Liver (tissue), 9 donors: ENCODE results near the gene ROBO2. TPM values are rescaled to one million over a fixed set of nuclear protein-coding genes. Genes with fewer than 3 reads are reported as not detected.

Source experiments
- DNase-seq: peaks from one replicate; pipeline ENCODE4 v3.0.0-alpha.2; 2017; ENCODE audit warnings: low spot score
- H3K27ac ChIP-seq, 2 donors: one replicate each; pipeline ENCODE4 v1.7.0; 2013; ENCODE audit warnings: inconsistent platforms in 2 of 2, low read length in 2 of 2, control low read depth in 1 of 2, low read depth in 1 of 2, mild to moderate bottlenecking in 1 of 2
- H3K27me3 ChIP-seq, 4 donors: one replicate each; pipeline versions ENCODE4 v1.6.1 to v1.7.0; 2013; ENCODE audit warnings: low read length in 3 of 4, inconsistent platforms in 1 of 4, mild to moderate bottlenecking in 1 of 4, moderate library complexity in 1 of 4; ENCODE audit not compliant: control insufficient read depth in 4 of 4, insufficient read depth in 4 of 4
- H3K36me3 ChIP-seq, 4 donors: one replicate each; pipeline versions ENCODE4 v1.6.1 to v1.7.0; 2013; ENCODE audit warnings: low read length in 3 of 4, mild to moderate bottlenecking in 3 of 4, low read depth in 1 of 4, moderate library complexity in 1 of 4; ENCODE audit not compliant: control insufficient read depth in 4 of 4, insufficient read depth in 3 of 4
- H3K4me1 ChIP-seq, 4 donors: one replicate each; pipeline versions ENCODE4 v1.6.1 to v1.7.0; 2013; ENCODE audit warnings: low read length in 3 of 4, mild to moderate bottlenecking in 3 of 4, moderate library complexity in 1 of 4; ENCODE audit not compliant: control insufficient read depth in 4 of 4, insufficient read depth in 4 of 4
- H3K4me3 ChIP-seq, 3 donors: one replicate each; pipeline versions ENCODE4 v1.6.1 to v1.7.0; 2013; ENCODE audit warnings: low read length in 3 of 3, control low read depth in 1 of 3, low read depth in 1 of 3, mild to moderate bottlenecking in 1 of 3
- H3K9ac ChIP-seq, 2 donors: one replicate each; pipeline ENCODE4 v1.7.0; 2013; ENCODE audit warnings: low read length in 2 of 2, mild to moderate bottlenecking in 2 of 2, moderate library complexity in 2 of 2, control low read depth in 1 of 2, low read depth in 1 of 2
- H3K9me3 ChIP-seq, 4 donors: one replicate each; pipeline versions ENCODE4 v1.6.1 to v1.7.0; 2013; ENCODE audit warnings: low read length in 3 of 4; ENCODE audit not compliant: control insufficient read depth in 4 of 4
- CTCF ChIP-seq: fragments of 150-350 bp; IDR thresholded peaks from 2 replicates; pipeline ENCODE4 v1.5.1; 2017; ENCODE audit warnings: improper control_type of control experiment, low read depth, low read length; ENCODE audit not compliant: missing input control
- EGR1 ChIP-seq, 2 donors: IDR thresholded peaks; 2 replicates each; pipeline ENCODE4 v1.6.1; 2016 to 2018; ENCODE audit warnings: antibody characterized with exemption in 2 of 2, low read depth in 2 of 2
- FOXA1 ChIP-seq: IDR thresholded peaks from 2 replicates; pipeline ENCODE4 v1.6.1; 2016; ENCODE audit warnings: antibody characterized with exemption
- FOXA2 ChIP-seq: IDR thresholded peaks from 2 replicates; pipeline ENCODE4 v1.6.1; 2016; ENCODE audit warnings: antibody characterized with exemption
- HNF4A ChIP-seq, 2 donors: conservative IDR thresholded peaks; 2 replicates each; pipeline ENCODE4 v1.6.1; 2016; ENCODE audit warnings: antibody characterized with exemption in 2 of 2, mild to moderate bottlenecking in 2 of 2
- HNF4G ChIP-seq: IDR thresholded peaks from 2 replicates; pipeline ENCODE4 v1.6.1; 2016; ENCODE audit warnings: antibody characterized with exemption
- NR2F2 ChIP-seq: IDR thresholded peaks from 2 replicates; pipeline ENCODE4 v1.6.1; 2016; ENCODE audit warnings: antibody characterized with exemption
- RAD21 ChIP-seq, 2 donors: IDR thresholded peaks; 2 replicates each; pipeline ENCODE4 v1.6.1; 2016; ENCODE audit warnings: antibody characterized with exemption in 2 of 2, mild to moderate bottlenecking in 2 of 2
- RXRA ChIP-seq, 2 donors: IDR thresholded peaks; 2 replicates each; pipeline ENCODE4 v1.6.1; 2017 to 2018; ENCODE audit warnings: antibody characterized with exemption in 2 of 2, mild to moderate bottlenecking in 1 of 2
- TAF1 ChIP-seq: conservative IDR thresholded peaks from 2 replicates; pipeline ENCODE4 v1.6.1; 2016; ENCODE audit warnings: antibody characterized with exemption, mild to moderate bottlenecking
- YY1 ChIP-seq: IDR thresholded peaks from 2 replicates; pipeline ENCODE4 v1.6.1; 2016; ENCODE audit warnings: antibody characterized with exemption, mild to moderate bottlenecking
- ZBTB33 ChIP-seq: IDR thresholded peaks from 2 replicates; pipeline ENCODE4 v1.6.1; 2016; ENCODE audit warnings: antibody characterized with exemption
- WGBS: extraction: QIAGEN DNeasy Blood & Tissue Kit; methylation state at CpG from one replicate; pipeline ENCODE4 v1.1.7; 2013; 5-methylcytosine and 5-hydroxymethylcytosine counted together
- polyA plus RNA-seq, 2 donors: library from polyadenylated mRNA; stranded (reverse) in 1 of 2; unstranded in 1 of 2; fragments of 200-250 nt in 1 of 2; fragments of >200 nt in 1 of 2; fragmentation: Nextera tagmentation in 1 of 2; extraction: Ambion mirVana in 1 of 2; gene quantifications; one replicate each; pipeline versions ENCODE4 v1.2.1 to v1.2.3, GENCODE V29; 2013 to 2015
- total RNA-seq, 2 donors: library from RNA; depleted of rRNA; stranded (reverse); fragments of >200 nt; gene quantifications; one replicate each; pipeline ENCODE4 v1.2.3, GENCODE V29; 2014
- TF ChIP-seq, protein P1 (sequence below): IDR thresholded peaks from 2 replicates; pipeline ENCODE4 v1.6.1; 2016; ENCODE audit warnings: antibody characterized with exemption, mild to moderate bottlenecking
- TF ChIP-seq, protein P2 (sequence below): IDR thresholded peaks from 2 replicates; pipeline ENCODE4 v1.6.1; 2016; ENCODE audit warnings: antibody characterized with exemption
- TF ChIP-seq, protein P3 (sequence below): IDR thresholded peaks from 2 replicates; pipeline ENCODE4 v1.6.1; 2016; ENCODE audit warnings: antibody characterized with exemption
- donor health status: healthy.
- donor health status: healthy.
- donor health status: healthy.
- donor health status: healthy.
- donor health status: healthy.

The ROBO2 gene
- total and polyA plus RNA-seq, 4 donors = 0.22 to 19.4 (median 1.1) TPM

- TF ChIP-seq, protein P1, sequence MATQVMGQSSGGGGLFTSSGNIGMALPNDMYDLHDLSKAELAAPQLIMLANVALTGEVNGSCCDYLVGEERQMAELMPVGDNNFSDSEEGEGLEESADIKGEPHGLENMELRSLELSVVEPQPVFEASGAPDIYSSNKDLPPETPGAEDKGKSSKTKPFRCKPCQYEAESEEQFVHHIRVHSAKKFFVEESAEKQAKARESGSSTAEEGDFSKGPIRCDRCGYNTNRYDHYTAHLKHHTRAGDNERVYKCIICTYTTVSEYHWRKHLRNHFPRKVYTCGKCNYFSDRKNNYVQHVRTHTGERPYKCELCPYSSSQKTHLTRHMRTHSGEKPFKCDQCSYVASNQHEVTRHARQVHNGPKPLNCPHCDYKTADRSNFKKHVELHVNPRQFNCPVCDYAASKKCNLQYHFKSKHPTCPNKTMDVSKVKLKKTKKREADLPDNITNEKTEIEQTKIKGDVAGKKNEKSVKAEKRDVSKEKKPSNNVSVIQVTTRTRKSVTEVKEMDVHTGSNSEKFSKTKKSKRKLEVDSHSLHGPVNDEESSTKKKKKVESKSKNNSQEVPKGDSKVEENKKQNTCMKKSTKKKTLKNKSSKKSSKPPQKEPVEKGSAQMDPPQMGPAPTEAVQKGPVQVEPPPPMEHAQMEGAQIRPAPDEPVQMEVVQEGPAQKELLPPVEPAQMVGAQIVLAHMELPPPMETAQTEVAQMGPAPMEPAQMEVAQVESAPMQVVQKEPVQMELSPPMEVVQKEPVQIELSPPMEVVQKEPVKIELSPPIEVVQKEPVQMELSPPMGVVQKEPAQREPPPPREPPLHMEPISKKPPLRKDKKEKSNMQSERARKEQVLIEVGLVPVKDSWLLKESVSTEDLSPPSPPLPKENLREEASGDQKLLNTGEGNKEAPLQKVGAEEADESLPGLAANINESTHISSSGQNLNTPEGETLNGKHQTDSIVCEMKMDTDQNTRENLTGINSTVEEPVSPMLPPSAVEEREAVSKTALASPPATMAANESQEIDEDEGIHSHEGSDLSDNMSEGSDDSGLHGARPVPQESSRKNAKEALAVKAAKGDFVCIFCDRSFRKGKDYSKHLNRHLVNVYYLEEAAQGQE = no peak
These were observed 139.9 kb downstream of the ROBO2 start (continued) for GRCh38 chr3:77179762-77180161.

- WGBS = 79% methylated on average over 4 of the region's 4 CpGs
- no peaks in the 10 kb centered on the region for H3K9me3 ChIP-seq
- no peak overlapping the region for H3K4me3 ChIP-seq
- no peak for DNase-seq
- H3K9ac ChIP-seq = no peak overlapping the region
- no peak for TF ChIP-seq HNF4A (conservative IDR thresholded peaks at IDR 0.05)
- TF ChIP-seq ZBTB33 = no peak
- no peak for TF ChIP-seq RXRA (IDR thresholded peaks at IDR 0.05)
- TF ChIP-seq CTCF = no peak
- TF ChIP-seq TAF1 = no peak
- TF ChIP-seq, protein P2, sequence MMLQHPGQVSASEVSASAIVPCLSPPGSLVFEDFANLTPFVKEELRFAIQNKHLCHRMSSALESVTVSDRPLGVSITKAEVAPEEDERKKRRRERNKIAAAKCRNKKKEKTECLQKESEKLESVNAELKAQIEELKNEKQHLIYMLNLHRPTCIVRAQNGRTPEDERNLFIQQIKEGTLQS = no peak
- TF ChIP-seq, protein P3, sequence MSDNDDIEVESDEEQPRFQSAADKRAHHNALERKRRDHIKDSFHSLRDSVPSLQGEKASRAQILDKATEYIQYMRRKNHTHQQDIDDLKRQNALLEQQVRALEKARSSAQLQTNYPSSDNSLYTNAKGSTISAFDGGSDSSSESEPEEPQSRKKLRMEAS = no peak
- no peak for TF ChIP-seq FOXA2
- TF ChIP-seq YY1 = no peak
- TF ChIP-seq HNF4G = no peak
- TF ChIP-seq FOXA1 = no peak
- TF ChIP-seq EGR1 (IDR thresholded peaks at IDR 0.05; ENCODE audit: low read depth in 2 of 2) = no peak
- TF ChIP-seq NR2F2 = no peak
- TF ChIP-seq, protein P1 = no peak
- TF ChIP-seq RAD21 (IDR thresholded peaks at IDR 0.05) = no peak
- H3K36me3 ChIP-seq = no peaks in the 10 kb centered on the region
- H3K27me3 ChIP-seq = no peaks in the 10 kb centered on the region
- H3K4me1 ChIP-seq = no peaks in the 10 kb centered on the region
- no peak overlapping the region for H3K27ac ChIP-seq
These were observed 142.4 kb downstream of the ROBO2 start for GRCh38 chr3:77182341-77182740.
